ENCODE data around the gene NRXN3.

DNA sequence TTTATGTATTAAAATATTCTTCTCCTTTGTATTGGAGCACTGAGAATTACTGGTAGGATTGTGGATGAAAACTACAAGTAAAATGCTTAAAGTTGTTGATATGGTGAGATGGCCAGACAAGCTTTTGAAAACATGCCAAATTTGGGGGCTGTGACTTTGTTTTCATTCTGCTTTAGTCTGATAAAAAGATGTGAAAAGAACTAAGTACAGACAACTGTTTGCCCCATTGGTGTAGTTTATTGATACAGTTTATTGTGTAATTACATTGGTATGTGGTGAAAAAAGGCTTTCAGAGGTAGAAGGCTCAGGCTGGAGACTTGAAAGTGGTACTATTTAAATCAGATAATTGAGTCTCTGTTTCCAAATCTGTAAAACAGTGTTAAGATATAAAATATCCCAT, 1294.3 kb downstream of the NRXN3 start:
- no peak for TF ChIP-seq POLR2A (IDR thresholded peaks at IDR 0.05)
- TF ChIP-seq CTCF (IDR thresholded peaks at IDR 0.05), result no peak

Measured in heart left ventricle (tissue), 13 donors.